ENCODE measurements around the gene CELF5.
"Not testable (repeated sequence)": the region's sequence is repeated elsewhere in the genome, so short reads cannot be mapped to it uniquely, and the experiment has no call there.

The CELF5 gene

DNA sequence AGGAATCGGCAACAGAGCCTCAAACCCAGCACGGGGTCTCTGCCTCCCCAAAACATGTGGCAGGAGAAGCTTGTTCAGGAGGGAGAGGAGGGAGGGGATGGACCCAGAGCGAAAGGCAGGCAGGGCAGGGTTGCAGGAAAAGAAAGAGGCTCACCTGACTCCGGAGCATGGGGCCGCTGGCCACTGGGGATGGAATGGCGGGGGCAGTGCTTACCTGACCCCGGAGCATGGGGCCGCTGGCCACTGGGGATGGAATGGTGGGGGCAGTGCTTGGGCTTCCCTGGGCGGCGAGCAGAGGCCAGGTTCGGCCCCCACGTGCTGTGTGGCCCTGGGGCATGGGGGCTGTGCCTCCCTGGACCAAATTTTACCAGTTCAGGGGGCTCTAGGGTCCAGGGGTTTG is 13.3 kb upstream of the CELF5 start:
- Histone ChIP-seq H3K9me3 (ENCODE audit: control insufficient read depth, low read length) (no peaks in the 10 kb centered on the region), H3K4me3 (ENCODE audit: low read depth, low read length) (no peak overlapping the region), H3K4me1 (no peaks in the 10 kb centered on the region), H3K9ac (no peak overlapping the region), H3K79me2 (no peaks in the 10 kb centered on the region), H3K27me3 (ENCODE audit: control insufficient read depth, insufficient read depth, low read length) (no peaks in the 10 kb centered on the region), H3K27ac (no peak overlapping the region), H3K4me2 (ENCODE audit: low read length) (no peak overlapping the region), H3K36me3 (ENCODE audit: control insufficient read depth, insufficient read depth, low read length) (no peaks in the 10 kb centered on the region), H2AFZ (no peak overlapping the region)
- TF ChIP-seq, protein P1, sequence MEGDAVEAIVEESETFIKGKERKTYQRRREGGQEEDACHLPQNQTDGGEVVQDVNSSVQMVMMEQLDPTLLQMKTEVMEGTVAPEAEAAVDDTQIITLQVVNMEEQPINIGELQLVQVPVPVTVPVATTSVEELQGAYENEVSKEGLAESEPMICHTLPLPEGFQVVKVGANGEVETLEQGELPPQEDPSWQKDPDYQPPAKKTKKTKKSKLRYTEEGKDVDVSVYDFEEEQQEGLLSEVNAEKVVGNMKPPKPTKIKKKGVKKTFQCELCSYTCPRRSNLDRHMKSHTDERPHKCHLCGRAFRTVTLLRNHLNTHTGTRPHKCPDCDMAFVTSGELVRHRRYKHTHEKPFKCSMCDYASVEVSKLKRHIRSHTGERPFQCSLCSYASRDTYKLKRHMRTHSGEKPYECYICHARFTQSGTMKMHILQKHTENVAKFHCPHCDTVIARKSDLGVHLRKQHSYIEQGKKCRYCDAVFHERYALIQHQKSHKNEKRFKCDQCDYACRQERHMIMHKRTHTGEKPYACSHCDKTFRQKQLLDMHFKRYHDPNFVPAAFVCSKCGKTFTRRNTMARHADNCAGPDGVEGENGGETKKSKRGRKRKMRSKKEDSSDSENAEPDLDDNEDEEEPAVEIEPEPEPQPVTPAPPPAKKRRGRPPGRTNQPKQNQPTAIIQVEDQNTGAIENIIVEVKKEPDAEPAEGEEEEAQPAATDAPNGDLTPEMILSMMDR (IDR thresholded peaks at IDR 0.05), result no peak

DNA sequence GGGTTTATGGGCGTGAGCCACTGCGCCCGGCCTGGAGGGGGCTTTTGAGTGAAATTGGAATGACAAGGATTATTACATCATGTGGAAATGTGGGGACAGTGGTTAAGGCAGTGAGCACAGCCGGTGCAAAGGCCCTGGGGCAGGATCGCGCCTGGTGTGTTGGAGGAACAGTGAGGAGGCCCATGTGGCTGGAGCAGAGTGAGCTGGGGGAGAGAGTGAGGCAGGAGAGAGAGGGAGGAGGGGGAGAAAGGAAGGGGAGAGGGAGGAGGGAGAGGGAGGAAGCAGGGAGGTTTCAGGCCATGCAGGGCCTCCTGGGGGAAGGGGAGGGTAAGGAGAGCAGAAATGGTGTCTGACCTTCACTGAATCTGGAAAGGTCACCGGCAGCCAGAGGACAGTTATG is 11.3 kb upstream of the CELF5 start:
- Histone ChIP-seq H3K27me3 (ENCODE audit: control insufficient read depth, insufficient read depth, low read length) (no peaks in the 10 kb centered on the region), H3K36me3 (ENCODE audit: control insufficient read depth, insufficient read depth, low read length) (no peaks in the 10 kb centered on the region), H2AFZ (no peak overlapping the region), H3K4me1 (no peaks in the 10 kb centered on the region), H3K9ac (no peak overlapping the region), H3K79me2 (no peaks in the 10 kb centered on the region), H3K4me3 (ENCODE audit: low read depth, low read length) (no peak overlapping the region), H3K27ac (no peak overlapping the region), H3K4me2 (ENCODE audit: low read length) (no peak overlapping the region), H3K9me3 (ENCODE audit: control insufficient read depth, low read length) (no peaks in the 10 kb centered on the region)
- TF ChIP-seq, protein P1 (IDR thresholded peaks at IDR 0.05), result no peak

DNA sequence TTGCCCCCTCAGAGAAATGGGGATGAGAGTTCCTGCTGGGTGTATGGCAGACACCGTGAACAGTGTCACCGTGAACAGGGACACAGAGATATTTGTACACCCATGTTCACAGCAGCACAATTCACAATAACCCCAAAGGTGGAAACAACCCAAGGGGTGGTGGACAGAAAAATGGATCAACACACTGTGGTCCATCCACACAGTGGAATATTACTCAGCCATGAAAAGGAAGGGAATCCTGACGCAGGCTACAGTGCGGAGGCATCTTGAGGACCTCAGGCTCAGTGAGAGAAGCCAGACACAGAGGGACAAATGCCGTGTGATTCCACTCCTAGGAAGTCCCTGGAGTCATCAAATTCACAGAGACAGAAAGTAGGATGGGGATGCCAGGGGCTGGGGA is 7.6 kb upstream of the CELF5 start:
- no peaks in the 10 kb centered on the region for H3K79me2 ChIP-seq
- H3K27me3 ChIP-seq (ENCODE audit: control insufficient read depth, insufficient read depth, low read length), result no peaks in the 10 kb centered on the region
- H3K4me2 ChIP-seq (ENCODE audit: low read length), result no peak overlapping the region
- no peaks in the 10 kb centered on the region for H3K4me1 ChIP-seq
- H3K36me3 ChIP-seq (ENCODE audit: control insufficient read depth, insufficient read depth, low read length), result no peaks in the 10 kb centered on the region
- H3K9ac ChIP-seq, result no peak overlapping the region
- no peak overlapping the region for H2AFZ ChIP-seq
- no peak overlapping the region for H3K4me3 ChIP-seq (ENCODE audit: low read depth, low read length)
- TF ChIP-seq, protein P1 (IDR thresholded peaks at IDR 0.05), result no peak
- no peak overlapping the region for H3K27ac ChIP-seq
- no peaks in the 10 kb centered on the region for H3K9me3 ChIP-seq (ENCODE audit: control insufficient read depth, low read length)

DNA sequence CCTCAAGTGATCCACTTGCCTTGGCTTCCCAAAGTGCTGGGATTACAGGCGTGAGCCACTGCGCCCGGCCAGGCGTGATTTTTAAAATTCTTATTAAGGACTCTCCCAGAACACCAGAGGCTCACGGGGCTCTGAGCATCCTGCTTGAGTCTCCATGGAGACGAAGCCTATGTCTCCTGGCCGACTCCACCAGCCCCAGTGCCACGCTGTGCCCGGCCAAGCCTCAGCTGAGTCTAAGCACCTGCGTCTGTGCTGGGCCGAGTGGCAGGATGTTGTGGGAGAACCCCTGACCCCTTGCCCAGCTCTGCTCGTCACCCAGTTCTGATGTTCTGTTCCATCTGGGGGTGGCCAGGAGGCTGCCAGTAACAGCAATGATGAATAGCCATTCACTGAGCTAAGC is 3.9 kb upstream of the CELF5 start:
- Histone ChIP-seq H3K27ac (no peak overlapping the region), H3K36me3 (ENCODE audit: control insufficient read depth, insufficient read depth, low read length) (no peaks in the 10 kb centered on the region), H3K4me3 (ENCODE audit: low read depth, low read length) (no peak overlapping the region), H3K9me3 (ENCODE audit: control insufficient read depth, low read length) (no peaks in the 10 kb centered on the region), H2AFZ (no peak overlapping the region), H3K4me2 (ENCODE audit: low read length) (no peak overlapping the region), H3K27me3 (ENCODE audit: control insufficient read depth, insufficient read depth, low read length) (no peaks in the 10 kb centered on the region), H3K9ac (no peak overlapping the region), H3K79me2 (no peaks in the 10 kb centered on the region), H3K4me1 (no peaks in the 10 kb centered on the region)
- TF ChIP-seq, protein P1 (IDR thresholded peaks at IDR 0.05), result no peak

DNA sequence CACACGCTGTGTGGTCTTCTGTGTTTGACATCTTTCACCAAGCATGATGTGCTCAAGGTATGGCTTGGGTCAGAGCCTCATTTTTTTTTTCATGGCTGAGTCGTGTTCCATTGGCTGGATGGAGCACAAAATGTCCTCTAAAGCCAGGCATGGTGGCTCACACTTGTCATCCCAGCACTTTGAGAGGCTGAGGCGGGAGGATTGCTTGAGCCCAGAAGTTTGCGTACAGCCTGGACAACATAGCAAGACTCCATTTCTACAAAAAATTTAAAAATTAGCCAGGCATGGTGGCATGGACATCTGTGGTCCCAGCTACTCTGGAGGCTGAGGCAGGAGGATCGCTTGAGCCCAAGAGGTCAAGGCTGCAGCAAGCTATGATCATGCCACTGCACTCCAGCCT is 2.9 kb upstream of the CELF5 start:
- not testable (repeated sequence) for H3K4me2 ChIP-seq (ENCODE audit: low read length); H2AFZ ChIP-seq; H3K36me3 ChIP-seq (ENCODE audit: control insufficient read depth, insufficient read depth, low read length); H3K4me1 ChIP-seq; H3K9ac ChIP-seq; H3K4me3 ChIP-seq (ENCODE audit: low read depth, low read length); H3K27me3 ChIP-seq (ENCODE audit: control insufficient read depth, insufficient read depth, low read length); H3K9me3 ChIP-seq (ENCODE audit: control insufficient read depth, low read length); H3K79me2 ChIP-seq; H3K27ac ChIP-seq
